ENCODE measurements around the gene DHCR24.

The DHCR24 gene

DNA sequence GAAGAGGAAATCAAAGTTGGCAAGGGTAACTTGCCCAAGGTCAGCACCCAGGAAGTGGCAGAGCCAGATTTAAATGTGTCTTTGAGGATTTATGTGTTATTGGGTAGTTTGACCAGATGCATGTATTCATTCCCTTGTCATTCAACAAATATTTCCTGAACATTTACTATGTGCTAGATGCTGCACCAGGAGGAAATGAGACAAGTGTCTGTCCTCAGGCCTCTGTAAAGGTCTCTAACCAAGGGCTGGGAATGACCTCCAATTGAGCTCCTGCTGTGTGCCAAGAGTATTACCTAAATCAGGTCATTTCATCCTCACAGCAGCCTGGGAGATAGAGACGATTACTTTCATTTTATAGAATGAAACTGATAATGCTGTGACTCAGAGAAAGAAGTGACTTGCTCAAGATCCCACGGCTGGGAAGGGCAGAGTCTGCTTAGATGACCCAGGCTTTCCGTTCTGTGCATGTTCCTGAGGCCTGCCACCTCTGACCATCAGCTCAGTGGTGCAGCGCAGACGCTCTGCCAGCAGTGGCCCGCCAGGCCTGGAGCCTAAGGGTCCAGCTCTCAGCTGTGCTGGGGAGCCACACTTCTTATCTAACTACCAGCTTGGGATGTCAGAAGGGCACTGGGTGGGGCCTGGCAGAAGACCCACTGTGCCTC lies 82.4 kb downstream of the DHCR24 start:
- in situ Hi-C loops (cut with MboI; ENCODE audit: low sequenced_read_pairs): no loop called here

DNA sequence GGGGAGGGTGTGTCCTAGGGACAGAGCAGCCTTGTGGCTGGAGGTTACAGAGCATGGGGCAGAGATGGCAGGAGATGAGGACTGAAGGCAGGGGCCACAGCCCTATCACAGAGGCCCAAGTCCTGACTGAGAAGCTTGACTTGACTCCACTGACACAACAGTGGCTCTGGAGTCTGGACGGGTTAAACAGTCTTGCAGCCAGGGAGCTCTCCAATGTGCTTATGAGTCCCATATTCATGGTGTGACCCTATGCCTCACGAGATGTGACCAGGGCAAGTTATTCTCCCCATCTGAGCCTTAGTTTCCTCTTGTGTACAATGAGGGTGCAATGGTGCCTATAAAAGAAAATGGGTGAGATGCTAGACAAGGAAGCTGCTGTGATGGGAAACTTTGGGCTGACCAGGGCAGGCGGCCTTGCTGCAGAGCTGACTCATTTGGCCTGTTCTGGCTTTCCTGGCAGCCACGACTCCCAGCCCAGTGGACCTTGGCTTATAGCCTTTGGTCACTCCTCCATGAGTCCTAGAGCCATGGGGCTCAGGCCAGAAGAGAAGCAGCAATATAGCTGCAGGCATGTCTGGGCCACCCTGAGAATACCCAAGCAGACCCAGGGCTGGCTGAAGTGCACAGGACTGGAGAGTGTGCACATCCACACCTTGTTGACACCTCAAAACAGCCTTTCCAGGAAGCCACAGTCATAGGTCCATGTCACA lies 83.1 kb downstream of the DHCR24 start:
- in situ Hi-C loops (cut with MboI; ENCODE audit: low sequenced_read_pairs): no loop called here

DNA sequence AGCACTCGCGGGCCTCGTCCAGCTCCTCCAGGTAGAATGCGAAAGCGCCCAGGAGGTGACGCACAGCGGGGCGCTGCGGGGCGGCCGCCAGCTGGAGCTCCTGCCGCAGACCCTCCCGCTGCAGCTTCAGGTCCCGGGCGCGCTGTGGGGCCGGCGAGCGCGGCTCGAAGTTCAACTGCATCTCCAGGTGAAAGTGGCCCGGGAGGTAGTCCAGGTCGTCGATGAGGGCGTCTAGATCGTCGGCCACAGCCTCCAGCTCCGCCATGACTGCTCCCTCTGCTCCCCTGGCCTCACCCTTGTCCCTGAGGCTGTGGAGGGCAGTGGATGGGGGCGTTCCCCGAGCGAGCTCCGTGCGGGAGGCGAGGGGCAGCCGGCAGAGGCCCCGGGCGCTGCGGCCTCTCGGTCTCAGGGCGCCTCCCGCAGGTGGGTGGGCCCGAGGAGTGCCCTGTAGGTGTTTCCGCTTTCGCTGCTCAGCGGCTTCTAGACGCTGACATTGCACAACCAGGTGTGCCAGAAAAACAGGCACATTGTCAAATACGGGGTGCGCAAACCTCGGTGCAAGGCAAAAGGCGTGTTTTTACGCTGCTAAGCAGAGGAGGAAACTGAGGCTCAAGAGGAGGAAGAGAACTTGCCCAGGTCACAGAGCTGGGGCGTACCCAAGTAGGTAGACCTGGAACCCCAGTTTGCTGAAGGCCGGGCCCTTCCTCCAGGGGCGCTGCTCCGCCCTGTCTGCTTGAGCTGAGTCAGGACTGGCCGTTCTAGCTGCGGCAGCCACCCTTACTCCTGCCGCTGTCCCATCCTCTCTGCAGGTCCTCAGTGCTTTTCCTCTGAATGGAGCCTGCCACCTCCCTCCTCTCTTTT lies 85.9 kb downstream of the DHCR24 start, which contains the start of gene TTC22:
TTC22 (minus strand) TSS at position 425 of the 861 bp plus-strand sequence; CDS start at position 265, 160 bp downstream.
- in situ Hi-C loops (cut with MboI; ENCODE audit: low sequenced_read_pairs): no loop called here

DNA sequence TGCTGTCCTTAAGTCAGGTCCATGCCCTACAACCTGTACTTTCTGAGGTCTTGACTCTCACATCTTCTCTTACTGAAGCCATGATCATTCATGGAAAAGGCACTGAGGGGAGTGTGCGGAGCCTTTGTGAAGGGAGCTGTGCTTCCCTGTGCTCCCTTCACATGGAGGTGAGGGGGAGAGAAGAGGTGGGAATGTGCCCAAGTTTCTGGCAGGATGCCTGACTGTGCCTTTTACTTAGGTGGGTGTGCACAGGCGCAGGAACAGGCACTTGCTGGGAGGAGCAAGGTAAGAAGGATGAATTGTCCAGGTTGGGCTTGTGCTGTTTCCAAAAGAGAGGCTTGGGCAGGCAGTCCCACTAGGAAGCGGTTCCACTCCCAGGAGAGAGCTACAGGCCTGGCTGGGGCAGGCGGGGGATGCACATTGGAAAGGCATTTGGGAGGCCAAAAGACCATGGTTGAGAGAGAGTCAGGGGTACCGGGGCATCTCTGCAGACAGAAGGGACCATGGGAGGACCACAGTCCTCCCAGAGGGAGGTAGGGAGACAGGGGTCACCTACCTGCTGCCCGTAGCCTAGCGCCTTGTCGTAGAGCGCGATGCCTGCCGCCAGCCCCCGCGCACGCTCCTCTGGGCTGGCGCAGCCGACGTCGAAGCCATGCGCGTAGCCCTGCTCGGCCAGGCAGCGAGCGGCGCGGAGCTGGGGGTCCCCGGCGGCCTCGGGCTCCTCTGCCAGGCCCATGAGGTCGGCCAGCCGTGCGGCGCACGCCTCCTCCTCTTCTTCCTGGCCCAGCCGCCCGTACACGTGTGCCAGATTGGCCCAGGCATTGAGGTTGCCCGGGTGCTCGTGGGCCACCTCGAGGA lies 86.7 kb downstream of the DHCR24 start:
- in situ Hi-C loops (cut with MboI; ENCODE audit: low sequenced_read_pairs): no loop called here

All from HL-60/S4 treated with retinoic acid at 250 ng/mL for 4 days and 3 days (cell line).